GM18868 (cell line): ENCODE data around the gene SLC19A2.
"Not testable (repeated sequence)": the region's sequence is repeated elsewhere in the genome, so short reads cannot be mapped to it uniquely, and the experiment has no call there.

Experiments used
- ATAC-seq: cut with Tn5 transposase; IDR thresholded peaks from one replicate; pipeline ENCODE4 v1.9.1; 2021; ENCODE audit warnings: mild to moderate bottlenecking, moderate library complexity; ENCODE audit not compliant: unreplicated experiment

The SLC19A2 gene, protein sequence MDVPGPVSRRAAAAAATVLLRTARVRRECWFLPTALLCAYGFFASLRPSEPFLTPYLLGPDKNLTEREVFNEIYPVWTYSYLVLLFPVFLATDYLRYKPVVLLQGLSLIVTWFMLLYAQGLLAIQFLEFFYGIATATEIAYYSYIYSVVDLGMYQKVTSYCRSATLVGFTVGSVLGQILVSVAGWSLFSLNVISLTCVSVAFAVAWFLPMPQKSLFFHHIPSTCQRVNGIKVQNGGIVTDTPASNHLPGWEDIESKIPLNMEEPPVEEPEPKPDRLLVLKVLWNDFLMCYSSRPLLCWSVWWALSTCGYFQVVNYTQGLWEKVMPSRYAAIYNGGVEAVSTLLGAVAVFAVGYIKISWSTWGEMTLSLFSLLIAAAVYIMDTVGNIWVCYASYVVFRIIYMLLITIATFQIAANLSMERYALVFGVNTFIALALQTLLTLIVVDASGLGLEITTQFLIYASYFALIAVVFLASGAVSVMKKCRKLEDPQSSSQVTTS

DNA sequence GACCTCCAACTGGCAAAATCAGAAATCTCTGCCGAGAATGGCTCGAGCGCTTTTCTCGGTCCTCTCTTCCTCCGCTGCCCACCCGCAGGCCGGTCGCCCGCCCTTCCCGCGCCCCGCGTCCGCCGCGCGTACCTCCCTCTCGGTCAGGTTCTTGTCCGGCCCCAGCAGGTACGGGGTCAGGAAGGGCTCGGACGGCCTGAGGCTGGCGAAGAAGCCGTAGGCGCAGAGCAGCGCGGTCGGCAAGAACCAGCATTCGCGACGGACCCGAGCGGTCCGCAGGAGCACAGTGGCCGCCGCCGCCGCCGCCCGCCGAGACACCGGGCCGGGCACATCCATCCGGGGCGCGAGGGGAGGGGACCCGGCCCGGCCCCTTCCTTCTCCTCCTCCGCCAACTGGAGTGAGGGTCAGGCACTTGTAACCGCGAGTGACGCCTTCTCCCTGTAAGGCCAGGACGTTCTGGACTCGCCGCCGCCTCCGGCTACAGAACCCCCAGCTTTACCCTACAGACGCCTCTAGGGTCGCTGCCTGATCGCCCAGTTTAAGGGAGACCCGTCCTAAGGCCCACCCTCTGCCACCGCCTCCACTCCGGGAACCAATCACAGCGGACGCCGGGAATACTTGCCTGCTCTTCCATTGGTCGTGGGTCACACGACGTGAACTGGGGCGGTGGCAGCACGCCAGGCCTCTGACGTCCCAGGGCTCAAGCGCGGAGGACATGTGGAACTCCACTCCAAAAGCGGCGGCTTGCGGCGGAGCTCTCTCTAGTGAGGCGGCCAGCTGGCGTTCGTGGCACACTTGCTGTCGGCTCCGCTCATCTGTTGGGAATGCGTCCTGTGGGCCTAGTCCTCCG is at the start of gene SLC19A2:
SLC19A2 (minus strand) TSS at position 514 of the 850 bp plus-strand sequence; CDS start at position 336, 178 bp downstream.
- ATAC-seq: peak; percentile 98

DNA sequence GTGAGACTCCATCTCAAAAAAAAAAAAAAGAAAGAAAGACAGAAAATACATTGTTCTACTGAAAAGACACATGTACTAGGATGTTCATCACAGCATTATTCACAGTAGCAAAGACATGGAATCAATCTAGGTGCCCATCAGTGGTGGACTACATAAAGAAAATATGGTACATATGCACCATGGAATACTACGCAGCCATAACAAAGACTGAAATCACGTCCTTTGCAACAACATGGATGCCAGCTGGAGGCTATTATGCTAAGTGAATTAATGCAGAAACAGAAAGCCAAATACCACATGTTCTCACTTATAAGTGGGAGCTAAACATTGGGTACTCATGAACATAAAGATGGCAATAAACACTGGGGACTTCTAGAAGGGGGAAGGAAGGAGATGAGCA is 48.9 kb upstream of the SLC19A2 start:
- no peak for ATAC-seq

DNA sequence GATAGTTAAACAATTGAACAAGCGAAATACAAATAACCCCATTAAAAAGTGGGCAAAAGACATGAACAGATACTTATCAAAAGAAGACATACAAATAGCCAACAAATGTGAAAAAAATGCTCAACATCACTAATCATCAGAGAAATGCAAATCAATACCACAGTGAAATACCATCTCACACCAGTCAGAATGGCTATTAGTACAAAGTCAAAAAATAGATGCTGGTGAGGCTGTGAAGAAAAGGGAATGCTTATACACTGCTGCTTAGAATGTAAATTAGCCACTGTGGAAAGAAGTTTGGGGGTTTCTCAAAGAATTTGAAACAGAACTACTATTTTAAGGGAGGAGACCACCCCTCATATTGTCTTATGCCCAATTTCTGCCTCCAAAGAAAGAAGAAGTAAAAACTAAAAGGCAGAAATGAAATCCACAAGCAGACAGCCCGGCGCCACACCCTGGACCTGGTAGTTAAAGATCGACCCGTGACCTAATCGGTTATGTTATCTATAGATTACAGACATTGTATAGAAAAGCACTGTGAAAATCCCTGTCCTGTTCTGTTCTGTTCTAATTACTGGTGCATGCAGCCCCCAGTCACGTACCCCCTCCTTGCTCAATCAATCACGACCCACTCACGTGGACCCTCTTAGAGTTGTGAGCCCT is 47.9 kb upstream of the SLC19A2 start:
- not testable (repeated sequence) for ATAC-seq

DNA sequence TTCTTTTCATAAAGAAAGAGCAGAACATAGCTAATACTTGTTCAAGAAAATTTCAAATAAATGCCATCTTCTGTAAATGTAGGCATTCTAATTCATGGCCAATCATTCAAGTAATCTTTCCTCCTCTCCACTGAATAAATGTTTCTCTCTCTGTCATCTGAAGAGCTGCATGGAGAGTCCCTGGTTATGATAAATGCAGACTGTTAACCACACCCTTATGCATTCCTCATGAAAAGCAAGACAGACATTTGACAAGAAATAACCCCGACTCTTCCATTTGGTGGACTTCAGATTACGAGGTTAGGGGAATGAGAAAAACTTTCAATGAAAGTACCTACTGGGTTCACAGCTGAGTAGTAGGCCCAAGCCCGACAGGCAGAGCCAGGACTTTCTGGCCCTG is 44.7 kb upstream of the SLC19A2 start:
- ATAC-seq: no peak

DNA sequence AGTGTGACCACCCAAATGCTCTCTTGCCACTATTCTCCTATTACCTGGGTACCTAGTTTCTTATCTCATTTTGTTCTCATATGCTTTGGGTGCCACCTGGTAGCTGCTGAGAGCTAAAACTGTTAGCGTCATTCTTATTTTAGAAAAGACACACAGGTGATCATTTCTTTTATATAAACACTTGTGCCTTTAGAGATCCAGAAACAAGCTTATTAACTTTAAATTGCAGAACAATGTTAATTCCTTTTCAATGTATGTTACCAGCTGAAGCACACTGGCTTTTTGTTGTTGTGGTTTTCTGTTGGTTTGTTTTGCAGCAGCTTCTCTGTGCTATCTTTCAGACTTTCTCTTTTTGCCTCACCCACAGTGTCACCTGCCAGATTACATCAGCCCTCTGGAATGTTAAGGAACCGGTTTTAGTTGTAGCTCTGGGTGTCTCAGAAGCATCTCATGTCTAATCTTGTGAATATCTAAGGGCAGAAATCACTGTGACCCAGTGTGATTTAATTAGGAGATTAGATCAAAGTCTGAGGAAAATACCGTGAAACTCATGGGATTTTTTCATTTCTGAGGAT is 43.4 kb upstream of the SLC19A2 start:
- peak; percentile 27 for ATAC-seq

DNA sequence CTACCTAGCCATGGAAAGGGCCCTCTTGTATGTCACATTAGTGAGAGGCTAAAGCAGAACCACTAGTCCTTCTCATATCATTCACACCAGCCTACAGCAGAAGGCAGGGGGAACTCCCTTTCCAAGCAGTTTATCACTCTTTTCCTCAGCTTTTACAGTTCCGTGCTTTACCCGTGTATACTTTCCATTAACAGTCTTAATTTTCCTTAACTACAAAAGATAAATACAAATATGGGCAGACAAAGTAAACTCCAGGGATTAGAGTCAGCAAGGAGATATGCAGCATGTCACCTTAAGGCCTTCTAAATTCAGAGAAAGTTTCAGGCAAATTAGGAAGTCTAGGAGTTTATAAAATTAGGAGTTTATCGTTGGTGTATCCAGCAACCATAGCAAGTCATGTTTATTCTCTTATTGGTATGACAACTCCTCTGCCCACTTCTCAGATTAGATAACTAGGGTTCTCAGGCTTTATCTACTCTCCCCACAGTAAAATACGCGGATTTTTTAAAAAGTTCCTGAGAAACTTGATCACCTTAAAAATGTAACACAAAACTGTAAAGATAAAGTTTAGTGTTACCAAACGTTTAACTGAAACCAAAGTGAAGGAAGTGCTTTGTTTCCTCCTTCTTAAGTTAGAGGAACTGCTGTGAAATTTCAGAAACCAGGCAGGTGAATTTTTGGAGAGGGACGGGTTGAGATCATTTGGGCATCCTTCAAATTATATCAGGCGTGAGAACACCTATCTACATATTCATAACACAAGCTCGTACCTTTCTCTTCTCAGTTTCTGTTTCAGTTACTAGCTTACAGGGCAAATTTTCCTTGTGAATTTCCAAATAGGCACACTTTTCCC is 42.7 kb upstream of the SLC19A2 start:
- peak; percentile 64 for ATAC-seq

DNA sequence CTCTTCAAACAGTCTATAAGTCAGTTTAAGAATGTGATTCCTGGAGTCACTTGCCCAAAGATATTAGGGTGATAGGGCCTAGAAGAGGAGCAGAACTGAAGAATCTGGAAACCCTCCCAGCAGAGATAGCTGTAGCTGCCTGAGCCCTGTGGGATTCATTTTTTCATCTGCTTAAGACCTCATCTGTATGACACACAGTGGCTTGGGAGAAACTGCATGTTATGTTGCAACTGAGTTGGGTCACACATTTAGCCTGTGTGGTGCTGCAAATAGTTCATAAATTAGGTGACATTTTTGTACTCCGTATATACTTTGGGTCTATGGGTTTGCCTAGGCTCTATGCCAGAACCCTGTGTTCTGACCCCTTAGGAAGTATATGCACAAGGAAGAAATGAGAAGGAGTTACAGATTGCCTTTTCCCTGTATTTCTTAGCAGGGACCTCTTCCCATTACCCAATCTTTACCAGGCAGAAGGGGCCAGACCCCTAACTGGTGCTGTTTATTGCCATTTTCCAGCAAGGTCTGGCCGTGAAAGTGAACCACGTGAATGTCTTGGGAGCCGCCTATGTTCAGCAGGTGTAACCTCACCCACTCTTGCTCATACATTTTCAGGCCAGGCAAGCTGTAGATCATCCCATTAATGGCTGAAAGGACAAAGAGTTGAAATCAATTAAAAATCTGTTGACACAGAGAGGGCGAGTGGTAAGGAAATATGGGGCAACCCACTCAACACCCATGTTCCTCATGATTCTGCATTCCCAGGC is 41.9 kb upstream of the SLC19A2 start:
- no peak for ATAC-seq

DNA sequence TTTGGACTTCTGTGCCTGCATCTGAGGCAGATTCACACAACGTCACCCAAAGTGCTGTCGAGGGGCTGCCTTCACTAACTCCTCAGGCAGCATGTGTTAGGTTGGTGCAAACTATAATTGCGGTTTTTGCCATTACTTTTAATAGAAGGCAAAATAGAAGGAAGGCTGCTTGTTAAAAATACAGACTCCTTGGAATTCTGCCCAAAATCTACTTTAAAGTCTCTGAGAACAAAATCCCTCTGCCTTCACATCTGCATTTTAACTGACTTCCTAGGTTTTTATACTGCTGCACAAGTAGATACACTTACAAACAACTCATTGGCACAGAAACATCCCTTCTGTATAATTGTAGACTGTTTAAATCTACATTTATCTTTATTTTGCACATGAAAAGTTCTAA is 41.3 kb upstream of the SLC19A2 start:
- ATAC-seq: no peak

DNA sequence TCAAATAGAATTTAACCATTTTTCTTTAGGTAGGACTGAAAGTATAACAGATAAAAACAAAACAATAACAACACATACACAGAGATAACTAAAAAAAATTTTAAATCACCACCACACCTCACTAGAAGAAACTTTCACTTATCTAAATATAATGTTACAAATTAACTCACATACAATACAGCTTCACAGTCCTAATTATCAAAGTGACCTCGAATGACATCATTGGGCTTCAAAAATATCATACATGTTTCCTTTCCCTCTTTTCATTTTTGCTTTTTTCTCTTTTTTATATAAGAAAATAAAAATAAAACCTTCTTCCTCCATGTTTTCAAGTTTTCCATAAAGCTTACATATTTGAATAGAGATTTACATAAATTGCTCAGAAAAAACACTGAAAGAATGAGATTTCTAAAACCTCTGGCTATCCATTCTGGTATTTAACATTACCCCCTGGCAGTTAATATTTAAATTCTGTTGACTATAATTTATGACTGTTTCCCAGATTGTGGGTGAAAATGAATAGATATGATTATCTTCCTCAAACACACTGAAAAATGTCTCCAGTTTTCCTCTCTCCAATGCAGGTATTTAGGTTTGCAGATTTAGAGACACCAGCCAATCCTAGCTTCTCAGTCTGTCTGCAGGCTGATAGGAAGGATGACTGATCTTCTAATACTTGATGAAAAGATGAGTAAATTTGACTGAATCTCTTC is 40.5 kb upstream of the SLC19A2 start:
- ATAC-seq: no peak

DNA sequence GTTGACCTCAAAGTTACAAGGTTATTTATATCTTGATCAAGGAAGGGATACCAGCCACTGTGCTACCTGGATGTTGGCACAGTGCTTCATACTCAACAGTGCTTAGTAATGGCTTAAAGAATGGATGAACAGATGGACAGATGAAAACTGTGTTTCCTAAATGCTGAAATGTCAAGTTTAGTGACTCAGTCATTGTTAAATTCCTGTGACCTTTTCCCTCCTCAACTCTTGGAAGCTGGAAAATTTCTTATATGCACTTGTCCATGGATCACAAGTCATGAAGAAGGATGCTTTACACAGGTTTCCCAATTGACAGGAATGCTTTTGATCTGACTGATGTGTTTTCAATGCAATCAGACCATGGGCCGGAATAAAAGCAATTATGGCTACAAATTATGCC is 39.6 kb upstream of the SLC19A2 start:
- no peak for ATAC-seq

DNA sequence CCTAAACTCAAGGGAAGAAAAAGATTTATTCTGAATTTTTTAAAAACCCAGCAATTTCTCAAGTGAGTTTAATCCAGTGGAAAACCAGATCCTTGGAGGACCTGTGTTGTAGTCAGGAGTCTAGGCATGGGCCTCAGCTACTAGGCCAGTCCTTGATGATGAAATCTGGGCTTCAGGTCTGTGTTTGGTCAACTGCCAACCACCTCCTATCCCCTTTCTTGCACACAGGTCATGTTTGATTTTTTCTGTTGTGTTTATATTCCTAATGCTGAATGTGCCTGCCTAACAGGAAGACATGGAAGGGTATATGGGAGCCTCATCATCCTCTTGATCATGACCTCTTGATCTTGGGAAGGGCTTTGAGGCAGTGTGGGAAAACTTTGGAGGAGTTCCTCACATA is 38.2 kb upstream of the SLC19A2 start:
- ATAC-seq: no peak

DNA sequence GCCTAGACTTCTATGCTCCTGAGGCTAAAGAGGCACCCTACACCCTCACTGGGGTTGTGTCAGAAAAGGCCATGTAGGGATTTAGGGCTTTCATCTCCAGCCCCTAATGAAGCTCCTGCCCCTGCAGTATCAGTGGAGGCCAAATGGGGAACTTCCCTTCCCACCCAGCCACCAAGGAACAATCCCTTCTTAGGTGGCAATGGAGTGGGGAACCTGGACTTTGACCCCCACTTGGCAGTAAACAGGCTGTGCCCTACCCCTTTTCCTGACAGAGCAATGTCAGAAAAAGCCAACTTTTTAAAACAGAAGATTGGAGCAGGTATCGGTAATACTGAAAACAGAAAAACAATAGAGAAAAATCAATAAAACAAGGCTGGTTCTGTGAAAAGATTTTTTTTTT is 35.5 kb upstream of the SLC19A2 start:
- no peak for ATAC-seq

DNA sequence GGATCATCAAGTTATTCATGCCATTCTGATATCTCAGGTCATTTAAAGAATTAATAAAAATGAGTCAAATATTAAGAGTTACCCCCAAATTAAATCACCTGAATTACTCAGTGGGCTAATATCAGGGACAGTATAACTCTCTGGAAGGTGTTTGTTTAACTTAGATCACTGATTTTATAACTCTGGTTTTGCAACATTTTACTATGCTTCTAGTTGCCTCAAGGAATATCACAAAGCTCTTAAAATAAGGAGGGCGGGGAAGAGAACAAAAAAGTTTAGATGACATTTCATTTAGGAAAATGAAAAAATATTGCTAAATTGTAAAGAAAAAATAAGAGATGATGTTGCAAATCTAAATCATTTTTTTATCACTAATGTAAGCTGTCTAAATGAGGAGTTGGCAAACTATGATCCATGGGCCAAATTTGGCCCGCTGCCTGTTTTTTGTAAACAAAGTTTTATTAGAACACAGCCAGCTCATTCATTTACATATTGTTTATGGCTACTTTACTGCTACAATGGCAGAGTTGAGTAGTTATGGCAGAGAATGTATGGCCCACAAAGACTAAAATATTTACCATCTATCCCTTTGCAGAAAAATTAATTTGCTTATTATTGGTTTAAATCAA is 31.9 kb upstream of the SLC19A2 start:
- ATAC-seq: no peak

DNA sequence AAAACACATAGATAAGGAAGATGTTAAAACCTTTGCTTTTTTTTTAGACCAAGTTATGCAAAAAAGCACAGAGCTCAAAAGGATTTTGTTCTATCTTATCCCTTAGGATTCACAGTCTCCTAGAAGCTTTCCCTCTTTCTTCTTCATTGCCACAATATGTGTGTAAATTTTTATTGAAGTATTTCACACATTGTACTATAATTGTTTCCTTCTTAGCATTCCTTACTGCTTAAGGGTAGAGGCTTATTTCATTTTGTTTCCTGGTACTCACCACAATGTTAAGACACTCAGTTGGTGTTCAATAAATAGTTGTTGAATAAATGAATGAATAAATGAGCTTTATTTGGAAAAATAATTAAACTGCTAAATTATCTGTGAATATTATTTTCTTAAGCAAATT is 29.9 kb upstream of the SLC19A2 start:
- no peak for ATAC-seq

DNA sequence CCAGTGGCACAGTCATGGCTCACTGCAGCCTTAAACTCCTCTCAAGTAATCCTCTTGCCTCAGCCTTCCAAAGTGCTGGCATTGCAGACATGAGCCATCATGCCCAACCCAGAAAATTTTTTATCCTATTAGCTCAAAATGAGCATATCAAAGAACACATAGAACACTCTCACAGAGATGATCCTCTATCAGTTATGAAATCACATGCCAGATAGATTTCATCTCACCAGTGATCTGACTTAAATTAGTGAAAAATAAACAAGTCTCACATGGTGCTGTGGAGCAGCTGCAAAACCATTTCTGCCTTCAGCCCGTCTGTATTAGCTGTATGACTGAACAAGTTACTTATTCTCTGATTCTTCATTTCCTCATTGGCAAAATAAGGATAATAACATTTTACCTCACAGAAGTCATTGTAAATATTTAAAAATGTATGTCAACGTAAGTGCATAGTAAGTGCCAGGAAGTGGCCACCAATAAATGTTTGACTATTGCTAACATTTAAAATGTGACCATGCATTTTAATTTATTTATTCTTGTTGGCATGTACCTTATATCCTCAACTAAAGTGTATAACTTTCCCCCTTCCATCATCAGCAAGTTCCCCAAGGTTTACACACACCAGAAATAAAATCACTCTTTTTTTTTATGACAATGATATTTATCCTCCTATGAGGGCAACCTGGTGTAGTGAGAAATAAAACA is 29.0 kb upstream of the SLC19A2 start:
- ATAC-seq: no peak

DNA sequence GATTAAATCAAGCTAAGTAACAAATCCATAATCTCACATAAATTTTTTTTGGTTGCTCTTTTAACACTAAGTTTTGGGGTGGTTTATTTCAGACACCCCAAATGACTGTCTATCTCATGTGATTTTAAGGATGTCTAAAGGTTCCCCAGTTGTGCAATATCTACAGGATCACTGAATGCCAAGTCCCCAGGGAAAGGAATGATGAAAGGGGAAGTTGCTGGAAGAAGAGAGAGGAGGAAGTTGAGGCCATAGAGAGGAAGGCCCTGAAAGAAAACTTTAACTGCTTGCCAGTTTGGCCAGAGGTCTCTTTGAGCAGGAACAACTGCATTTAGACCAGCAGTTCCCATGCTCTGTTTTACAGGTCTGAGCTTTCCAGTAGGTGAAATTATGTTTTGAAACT is 27.5 kb upstream of the SLC19A2 start:
- no peak for ATAC-seq

DNA sequence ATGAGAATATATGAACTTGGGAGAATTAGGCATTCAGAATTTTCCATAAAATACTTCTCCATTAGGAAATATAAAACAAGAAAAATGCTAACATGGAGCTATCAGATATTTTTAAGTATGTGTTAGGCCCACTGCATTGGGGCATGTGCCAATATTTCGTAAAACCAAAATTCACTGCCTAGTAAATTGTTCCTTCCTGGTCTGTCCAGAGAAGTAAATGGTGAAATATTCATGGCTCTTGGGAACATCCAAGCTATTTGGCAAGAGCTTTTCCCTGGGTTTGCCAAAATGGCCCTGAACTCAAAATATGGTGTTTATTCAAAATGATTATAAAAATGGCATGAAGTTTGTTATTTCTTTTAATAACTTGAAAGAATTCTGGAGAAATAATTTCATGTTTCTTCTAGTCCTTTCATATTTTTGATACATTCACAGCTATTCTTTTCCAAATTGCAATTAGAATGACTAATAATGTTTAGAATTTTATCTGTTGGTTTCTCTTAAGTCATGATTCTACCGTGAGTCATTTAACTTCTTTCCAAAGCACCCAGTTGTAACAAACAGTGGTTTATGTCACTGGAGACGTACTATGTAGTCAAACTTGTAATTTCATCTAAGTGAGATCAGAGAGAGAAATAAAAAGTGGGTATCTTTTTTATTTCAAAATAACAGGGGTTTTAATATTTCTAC is 25.7 kb upstream of the SLC19A2 start:
- no peak for ATAC-seq
